Esophagus mucosa (tissue), 1 donor: ENCODE data around the gene NFE2. TPM values are rescaled to one million over a fixed set of nuclear protein-coding genes. Genes with fewer than 3 reads are reported as not detected.
"Not testable (repeated sequence)": the region's sequence is repeated elsewhere in the genome, so short reads cannot be mapped to it uniquely, and the experiment has no call there.

ENCODE experiments used
- ATAC-seq: fragments of 200-7000 bp; cut with Tn5 transposase; one replicate; pipeline ENCODE4 v1.9.1; 2020
- total RNA-seq: library from RNA; stranded (reverse); gene quantifications from one replicate; pipeline ENCODE4 v1.2.4, GENCODE V29; 2023
- donor health status: DM: yes; HTN: yes; CAD: no.

NFE2 gene
- total RNA-seq, 1 donor from 2014 or later, result not detected

- ATAC-seq, result no peak
Observed at GRCh38 chr12:54282949-54283593, 17.7 kb downstream of the NFE2 start.

- not testable (repeated sequence) for ATAC-seq
Observed at GRCh38 chr12:54281694-54282093, 19.1 kb downstream of the NFE2 start.

GRCh38 chr12:54281261-54281638, 19.6 kb downstream of the NFE2 start:
- not testable (repeated sequence) for ATAC-seq

- peak; percentile 96 for ATAC-seq
Observed at GRCh38 chr12:54280468-54281260, 20.2 kb downstream of the NFE2 start, which contains the start of gene HNRNPA1. Gene HNRNPA1 (plus strand): TSS chr12:54280726. CDS start chr12:54280808, 82 bp downstream.

GRCh38 chr12:54279632-54280467, 21.0 kb downstream of the NFE2 start, which contains the start of gene CBX5:
Gene CBX5 (minus strand): TSS chr12:54280122. CDS start chr12:54257650, 22,472 bp downstream.
- ATAC-seq, result peak; percentile 86

GRCh38 chr12:54279227-54279631, 21.6 kb downstream of the NFE2 start:
- no peak for ATAC-seq

GRCh38 chr12:54277823-54278276, 23.0 kb downstream of the NFE2 start:
- no peak for ATAC-seq

- no peak for ATAC-seq
Observed at GRCh38 chr12:54276368-54276767, 24.4 kb downstream of the NFE2 start.

GRCh38 chr12:54273981-54274380, 26.8 kb downstream of the NFE2 start:
- no peak for ATAC-seq

- ATAC-seq, result no peak
Observed at GRCh38 chr12:54272214-54272613, 28.6 kb downstream of the NFE2 start.

GRCh38 chr12:54270345-54270744, 30.5 kb downstream of the NFE2 start:
- no peak for ATAC-seq

- ATAC-seq, result no peak
Observed at GRCh38 chr12:54266852-54267251, 34.0 kb downstream of the NFE2 start.

GRCh38 chr12:54265364-54265812, 35.4 kb downstream of the NFE2 start:
- no peak for ATAC-seq

- ATAC-seq, result no peak
Observed at GRCh38 chr12:54262403-54262925, 38.4 kb downstream of the NFE2 start.

GRCh38 chr12:54261815-54262402, 38.9 kb downstream of the NFE2 start:
- ATAC-seq, result no peak

- peak; percentile 70 for ATAC-seq
Observed at GRCh38 chr12:54259194-54260011, 41.4 kb downstream of the NFE2 start.

GRCh38 chr12:54258201-54258681, 42.6 kb downstream of the NFE2 start:
- ATAC-seq, result no peak

GRCh38 chr12:54257332-54257731, 43.5 kb downstream of the NFE2 start:
- ATAC-seq, result no peak

GRCh38 chr12:54253240-54253639, 47.6 kb downstream of the NFE2 start:
- ATAC-seq, result no peak

GRCh38 chr12:54251667-54252284, 49.0 kb downstream of the NFE2 start:
- ATAC-seq, result no peak

GRCh38 chr12:54249489-54249888, 51.3 kb downstream of the NFE2 start:
- ATAC-seq, result no peak
